Subcutaneous abdominal adipose tissue (tissue), 5 donors: ENCODE results near the gene WDR35.

ENCODE experiments used
- H3K27ac ChIP-seq: one replicate; pipeline ENCODE4 v1.7.0; 2013; ENCODE audit warnings: low read depth, mild to moderate bottlenecking, inconsistent platforms, low read length, moderate library complexity
- H3K27me3 ChIP-seq, 5 donors: one replicate each; pipeline ENCODE4 v1.7.0; 2013; ENCODE audit warnings: low read length in 5 of 5, inconsistent platforms in 1 of 5; ENCODE audit not compliant: control insufficient read depth in 5 of 5, insufficient read depth in 4 of 5
- H3K36me3 ChIP-seq, 5 donors: one replicate each; pipeline ENCODE4 v1.7.0; 2013; ENCODE audit warnings: low read length in 5 of 5; ENCODE audit not compliant: control insufficient read depth in 5 of 5, insufficient read depth in 5 of 5
- H3K4me1 ChIP-seq, 5 donors: one replicate each; pipeline ENCODE4 v1.7.0; 2013; ENCODE audit warnings: low read length in 5 of 5, mild to moderate bottlenecking in 3 of 5, moderate library complexity in 1 of 5; ENCODE audit not compliant: control insufficient read depth in 5 of 5, insufficient read depth in 5 of 5
- H3K4me3 ChIP-seq, 5 donors: one replicate each; pipeline ENCODE4 v1.7.0; 2013; ENCODE audit warnings: low read length in 5 of 5, low read depth in 1 of 5
- H3K9ac ChIP-seq, 5 donors: one replicate each; pipeline ENCODE4 v1.7.0; 2013; ENCODE audit warnings: low read length in 5 of 5, mild to moderate bottlenecking in 4 of 5, moderate library complexity in 3 of 5
- H3K9me3 ChIP-seq, 5 donors: one replicate each; pipeline ENCODE4 v1.7.0; 2013; ENCODE audit warnings: low read length in 5 of 5; ENCODE audit not compliant: control insufficient read depth in 5 of 5
- donor health status: healthy.
- donor health status: healthy.
- donor health status: healthy.
- donor health status: healthy.
- donor health status: healthy.

WDR35 gene

GRCh38 chr2:19988600-19988999, 1.3 kb downstream of the WDR35 start:
- peaks cover 0 to 19% (median 18%) of the 10 kb centered on the region in 5 donors for H3K4me1 ChIP-seq
- H3K27me3 ChIP-seq: no peaks in the 10 kb centered on the region
- peaks cover 0 to 6% (median 0%) of the 10 kb centered on the region in 5 donors for H3K36me3 ChIP-seq
- H3K9me3 ChIP-seq: no peaks in the 10 kb centered on the region
- H3K4me3 ChIP-seq: no peak overlapping the region
- no peak overlapping the region for H3K27ac ChIP-seq
- H3K9ac ChIP-seq: no peak overlapping the region

DNA sequence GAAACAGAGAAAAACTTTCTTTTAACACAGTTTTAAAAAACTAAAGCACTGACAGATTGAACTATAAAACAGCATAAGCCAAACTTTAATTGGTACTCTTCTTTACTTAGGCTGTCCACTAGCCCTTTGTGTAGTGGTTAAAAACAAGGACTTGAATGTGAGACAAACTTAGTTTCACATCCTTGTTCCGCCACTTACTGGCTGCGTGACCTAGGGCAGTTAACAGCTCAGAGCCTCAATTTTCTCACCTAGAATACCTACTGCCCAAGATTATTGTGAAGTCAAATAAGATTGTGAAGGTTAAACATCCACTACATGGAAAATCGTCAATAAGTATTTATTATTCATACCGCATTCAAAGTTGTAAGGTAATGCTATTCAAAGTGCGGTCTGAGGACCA, 2.0 kb downstream of the WDR35 start:
- no peak overlapping the region for H3K9ac ChIP-seq

DNA sequence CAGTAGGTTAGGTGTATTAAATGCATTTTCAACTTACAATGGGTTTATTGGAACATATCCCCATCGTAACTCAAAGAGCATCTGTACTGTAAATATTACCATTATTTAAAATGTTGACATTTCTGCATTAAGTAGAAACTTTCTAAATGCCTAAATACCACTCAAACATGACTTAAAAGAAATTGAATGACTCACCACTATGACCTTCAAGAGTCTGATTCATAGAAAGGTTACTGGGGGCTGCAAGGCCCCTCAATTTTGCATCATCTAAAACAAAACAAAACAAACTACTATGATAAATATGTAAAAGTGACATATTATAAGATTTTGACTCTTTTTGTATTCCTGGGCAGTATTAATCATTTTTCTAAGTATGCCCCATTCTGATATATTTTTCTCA, 7.6 kb downstream of the WDR35 start:
- H3K27me3 ChIP-seq: no peaks in the 10 kb centered on the region
- no peak overlapping the region for H3K9ac ChIP-seq

More for the DNA sequence above, 2.0 kb downstream of the WDR35 start:
- Histone ChIP-seq H3K4me3 (no peak overlapping the region), H3K4me1 (peaks cover 0 to 19% (median 18%) of the 10 kb centered on the region in 5 donors), H3K27ac (no peak overlapping the region), H3K27me3 (no peaks in the 10 kb centered on the region), H3K9me3 (no peaks in the 10 kb centered on the region), H3K36me3 (peaks cover 0 to 6% (median 0%) of the 10 kb centered on the region in 5 donors)

DNA sequence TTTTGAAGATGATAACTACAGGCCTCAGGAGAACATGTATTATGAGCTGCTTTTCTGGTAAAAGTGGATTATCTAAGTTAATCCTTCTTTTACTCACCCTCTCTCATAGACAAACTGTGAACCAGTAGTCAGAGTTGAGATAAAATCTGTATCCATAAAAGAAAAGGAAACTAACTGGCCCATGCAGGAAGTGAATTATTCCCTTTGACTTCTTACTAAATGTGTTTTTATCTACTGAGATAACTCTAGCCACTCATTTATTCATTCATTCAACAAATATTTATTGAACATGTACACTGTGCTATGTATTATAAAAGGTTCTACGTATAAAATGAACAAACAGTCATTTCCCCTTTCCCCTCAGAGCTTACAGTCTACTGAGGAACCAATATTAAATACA, 10.0 kb downstream of the WDR35 start:
- Histone ChIP-seq H3K9ac (no peak overlapping the region), H3K4me3 (no peak overlapping the region), H3K27ac (no peak overlapping the region), H3K4me1 (no peaks in the 10 kb centered on the region), H3K27me3 (no peaks in the 10 kb centered on the region), H3K36me3 (peaks cover 0 to 29% (median 6%) of the 10 kb centered on the region in 5 donors), H3K9me3 (no peaks in the 10 kb centered on the region)

More for the DNA sequence above, 7.6 kb downstream of the WDR35 start:
- Histone ChIP-seq H3K9me3 (no peaks in the 10 kb centered on the region), H3K4me1 (no peaks in the 10 kb centered on the region), H3K4me3 (no peak overlapping the region), H3K36me3 (peaks cover 0 to 18% (median 6%) of the 10 kb centered on the region in 5 donors), H3K27ac (no peak overlapping the region)

GRCh38 chr2:19973466-19973865, 16.4 kb downstream of the WDR35 start:
- H3K4me3 ChIP-seq: no peak overlapping the region
- H3K36me3 ChIP-seq: peaks cover 3 to 21% (median 8%) of the 10 kb centered on the region in 5 donors
- H3K9ac ChIP-seq: no peak overlapping the region
- H3K9me3 ChIP-seq: no peaks in the 10 kb centered on the region
- no peaks in the 10 kb centered on the region for H3K4me1 ChIP-seq
- H3K27ac ChIP-seq: no peak overlapping the region
- no peaks in the 10 kb centered on the region for H3K27me3 ChIP-seq

DNA sequence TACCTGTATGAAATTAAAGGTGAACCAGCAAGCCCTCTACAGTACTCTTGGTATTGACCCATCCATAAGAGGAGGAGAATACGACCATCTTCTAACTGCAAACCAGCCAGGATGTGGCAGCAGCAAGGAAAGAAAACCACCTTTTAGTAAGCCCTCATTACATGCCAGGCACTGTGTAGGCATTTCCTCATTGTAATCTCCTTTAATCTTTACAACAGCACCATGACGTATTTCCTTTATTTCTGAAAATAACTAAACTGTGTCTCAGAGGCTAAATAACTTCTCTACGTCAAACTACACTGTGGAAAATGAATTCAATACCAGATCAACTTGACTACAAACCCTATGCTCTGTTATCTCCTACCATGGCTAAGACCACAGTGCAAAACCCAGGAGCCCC, 18.2 kb downstream of the WDR35 start:
- Histone ChIP-seq H3K9me3 (no peaks in the 10 kb centered on the region), H3K27me3 (no peaks in the 10 kb centered on the region), H3K27ac (no peak overlapping the region), H3K4me3 (no peak overlapping the region), H3K36me3 (peaks cover 0 to 14% (median 8%) of the 10 kb centered on the region in 5 donors), H3K9ac (no peak overlapping the region), H3K4me1 (no peaks in the 10 kb centered on the region)

GRCh38 chr2:19963386-19963785, 26.5 kb downstream of the WDR35 start:
- H3K36me3 ChIP-seq: peaks cover 0 to 6% (median 4%) of the 10 kb centered on the region in 5 donors

GRCh38 chr2:19955544-19956422, 34.1 kb downstream of the WDR35 start:
- no peaks in the 10 kb centered on the region for H3K9me3 ChIP-seq
- no peaks in the 10 kb centered on the region for H3K4me1 ChIP-seq
- no peak overlapping the region for H3K9ac ChIP-seq
- H3K36me3 ChIP-seq: peaks cover 0 to 4% (median 0%) of the 10 kb centered on the region in 5 donors
- no peaks in the 10 kb centered on the region for H3K27me3 ChIP-seq
- no peak overlapping the region for H3K4me3 ChIP-seq
- H3K27ac ChIP-seq: no peak overlapping the region

More at GRCh38 chr2:19963386-19963785, 26.5 kb downstream of the WDR35 start:
- Histone ChIP-seq H3K4me3 (no peak overlapping the region), H3K9me3 (no peaks in the 10 kb centered on the region), H3K9ac (no peak overlapping the region), H3K4me1 (no peaks in the 10 kb centered on the region), H3K27ac (no peak overlapping the region), H3K27me3 (no peaks in the 10 kb centered on the region)

DNA sequence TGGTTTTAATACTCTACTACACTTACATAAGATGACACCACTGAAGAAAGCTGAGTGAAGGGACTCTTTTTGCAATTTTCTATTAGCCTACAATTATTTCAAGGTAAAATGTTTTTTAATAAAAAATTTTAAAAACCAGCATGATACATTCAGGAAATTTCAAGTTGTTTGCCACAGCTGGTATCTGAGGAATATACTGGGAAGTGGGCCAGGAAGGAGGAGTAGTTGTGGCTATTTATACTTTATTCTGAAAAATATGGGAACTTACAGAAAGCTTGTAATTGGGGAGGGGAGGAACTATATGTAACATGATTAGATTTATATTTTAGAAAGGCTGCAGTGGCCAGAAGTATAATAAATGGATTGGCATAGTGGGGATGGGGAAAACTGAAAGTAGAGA, 40.8 kb downstream of the WDR35 start:
- Histone ChIP-seq H3K9ac (no peak overlapping the region), H3K4me3 (no peak overlapping the region), H3K27ac (no peak overlapping the region), H3K9me3 (no peaks in the 10 kb centered on the region), H3K27me3 (no peaks in the 10 kb centered on the region), H3K36me3 (peaks cover 0 to 23% (median 0%) of the 10 kb centered on the region in 5 donors), H3K4me1 (peaks cover 0 to 16% (median 4%) of the 10 kb centered on the region in 5 donors)

DNA sequence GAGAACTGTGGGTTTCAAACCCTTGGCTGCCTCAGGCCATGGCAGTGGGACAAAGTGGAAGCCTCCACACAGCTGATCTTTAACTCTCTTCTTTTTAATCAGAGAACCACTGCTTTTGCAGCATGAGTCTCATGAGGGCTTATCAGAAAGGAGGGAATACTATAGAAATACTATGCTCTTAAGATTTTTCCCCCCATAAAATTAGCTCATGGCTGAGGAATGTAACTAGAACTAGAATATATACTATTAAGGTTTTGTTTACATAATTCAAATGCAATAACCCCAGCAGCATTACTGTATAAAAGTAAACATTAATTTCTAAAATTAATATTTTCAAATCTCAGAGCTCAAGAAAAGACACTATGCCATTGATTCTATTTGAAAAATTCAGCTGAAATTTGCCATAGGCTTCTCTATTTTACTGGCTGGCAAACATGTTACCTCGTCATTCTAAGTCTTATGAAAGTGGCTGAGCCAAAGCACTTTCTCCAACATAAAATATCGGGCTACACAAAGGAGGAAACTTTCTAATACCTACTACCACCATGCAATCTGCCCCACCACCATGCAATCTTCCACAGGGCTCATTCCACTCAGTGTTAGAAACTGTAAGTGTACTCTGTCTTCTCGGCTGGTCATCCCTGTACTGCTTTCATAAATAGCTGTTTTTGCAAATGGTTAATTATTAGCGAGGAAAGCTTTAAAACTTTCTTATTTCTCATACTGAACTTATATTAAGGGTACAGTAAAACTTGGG, 42.5 kb downstream of the WDR35 start:
- Histone ChIP-seq H3K9me3 (no peaks in the 10 kb centered on the region), H3K36me3 (peaks cover 0 to 27% (median 0%) of the 10 kb centered on the region in 5 donors), H3K9ac (no peak overlapping the region), H3K4me1 (peaks cover 0 to 16% (median 4%) of the 10 kb centered on the region in 5 donors), H3K27me3 (no peaks in the 10 kb centered on the region), H3K4me3 (no peak overlapping the region), H3K27ac (no peak overlapping the region)
